ENCODE results near the gene SPTBN5. TPM values are rescaled to one million over a fixed set of nuclear protein-coding genes. Genes with fewer than 3 reads are reported as not detected.

The SPTBN5 gene
- total RNA-seq, 1 donor from 2014 or later: 1.9 TPM

- DNase-seq: no peak
- no peak overlapping the region for H3K27ac ChIP-seq
- H3K4me1 ChIP-seq: peaks cover 2% of the 10 kb centered on the region
- intact Hi-C loops (cut with DNase I): no loop called here
- TF ChIP-seq, protein P1, sequence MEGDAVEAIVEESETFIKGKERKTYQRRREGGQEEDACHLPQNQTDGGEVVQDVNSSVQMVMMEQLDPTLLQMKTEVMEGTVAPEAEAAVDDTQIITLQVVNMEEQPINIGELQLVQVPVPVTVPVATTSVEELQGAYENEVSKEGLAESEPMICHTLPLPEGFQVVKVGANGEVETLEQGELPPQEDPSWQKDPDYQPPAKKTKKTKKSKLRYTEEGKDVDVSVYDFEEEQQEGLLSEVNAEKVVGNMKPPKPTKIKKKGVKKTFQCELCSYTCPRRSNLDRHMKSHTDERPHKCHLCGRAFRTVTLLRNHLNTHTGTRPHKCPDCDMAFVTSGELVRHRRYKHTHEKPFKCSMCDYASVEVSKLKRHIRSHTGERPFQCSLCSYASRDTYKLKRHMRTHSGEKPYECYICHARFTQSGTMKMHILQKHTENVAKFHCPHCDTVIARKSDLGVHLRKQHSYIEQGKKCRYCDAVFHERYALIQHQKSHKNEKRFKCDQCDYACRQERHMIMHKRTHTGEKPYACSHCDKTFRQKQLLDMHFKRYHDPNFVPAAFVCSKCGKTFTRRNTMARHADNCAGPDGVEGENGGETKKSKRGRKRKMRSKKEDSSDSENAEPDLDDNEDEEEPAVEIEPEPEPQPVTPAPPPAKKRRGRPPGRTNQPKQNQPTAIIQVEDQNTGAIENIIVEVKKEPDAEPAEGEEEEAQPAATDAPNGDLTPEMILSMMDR (IDR thresholded peaks at IDR 0.05): no peak
- H3K4me3 ChIP-seq: no peak overlapping the region
- no peaks in the 10 kb centered on the region for H3K36me3 ChIP-seq
- no peaks in the 10 kb centered on the region for H3K9me3 ChIP-seq
- no peaks in the 10 kb centered on the region for H3K27me3 ChIP-seq
- no peak for ATAC-seq
Measured at GRCh38 chr15:41886741-41887140, 7.1 kb downstream of the SPTBN5 start.

GRCh38 chr15:41885841-41886240 lies 8.0 kb downstream of the SPTBN5 start:
- Histone ChIP-seq H3K4me1 (peaks cover 3% of the 10 kb centered on the region), H3K4me3 (no peak overlapping the region), H3K27me3 (no peaks in the 10 kb centered on the region), H3K36me3 (no peaks in the 10 kb centered on the region), H3K27ac (no peak overlapping the region), H3K9me3 (no peaks in the 10 kb centered on the region)
- DNase-seq: no peak
- intact Hi-C loops (cut with DNase I): no loop called here
- ATAC-seq: no peak
- TF ChIP-seq, protein P1 (IDR thresholded peaks at IDR 0.05): no peak

DNA sequence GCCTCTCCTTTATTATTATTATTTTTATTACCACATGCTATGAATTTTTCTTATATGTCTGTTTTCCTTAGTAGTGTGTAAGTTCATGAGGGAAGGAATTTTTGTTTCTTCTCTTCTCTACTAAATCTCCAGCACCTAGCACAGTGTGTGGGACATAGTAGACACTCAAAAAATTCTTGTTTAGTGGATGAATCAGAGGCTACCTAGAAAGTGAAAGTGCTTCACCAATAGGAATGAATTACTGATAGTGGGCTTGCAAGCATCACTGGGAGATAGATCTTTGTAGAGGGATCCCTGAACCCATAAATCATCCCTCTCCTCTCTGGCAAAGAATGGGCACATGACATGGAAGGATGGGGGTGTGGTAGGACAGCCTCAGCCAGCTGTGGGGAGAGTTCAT lies 8.5 kb downstream of the SPTBN5 start:
- ATAC-seq (no peak), DNase-seq (no peak)
- TF ChIP-seq, protein P1 (IDR thresholded peaks at IDR 0.05): no peak
- Histone ChIP-seq H3K27ac (no peak overlapping the region), H3K4me1 (peaks cover 3% of the 10 kb centered on the region), H3K36me3 (no peaks in the 10 kb centered on the region), H3K27me3 (no peaks in the 10 kb centered on the region), H3K4me3 (no peak overlapping the region), H3K9me3 (no peaks in the 10 kb centered on the region)
- intact Hi-C loops (cut with DNase I): no loop called here

DNA sequence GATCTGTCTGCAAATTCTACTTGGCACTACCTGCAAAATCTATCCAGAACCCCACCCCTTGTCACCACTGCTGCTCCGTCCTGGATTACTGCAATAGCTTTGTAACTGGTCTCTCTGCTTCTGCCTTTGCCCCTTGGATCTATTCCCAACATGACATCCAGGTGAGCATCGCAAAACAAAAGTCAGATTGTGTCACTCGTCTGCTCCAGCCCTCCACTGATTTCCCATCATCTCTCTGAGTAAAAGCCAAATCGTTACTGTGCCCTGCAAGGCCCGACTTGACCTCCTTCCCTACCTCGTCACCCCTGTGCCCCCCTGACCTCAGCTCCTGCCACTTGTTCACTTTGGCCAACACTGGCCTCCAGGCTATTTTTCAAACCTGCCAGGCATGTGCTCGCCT lies 9.4 kb downstream of the SPTBN5 start:
- Histone ChIP-seq H3K27me3 (no peaks in the 10 kb centered on the region), H3K9me3 (no peaks in the 10 kb centered on the region), H3K4me1 (peaks cover 3% of the 10 kb centered on the region), H3K4me3 (no peak overlapping the region), H3K36me3 (no peaks in the 10 kb centered on the region), H3K27ac (no peak overlapping the region)
- DNase-seq (no peak), ATAC-seq (no peak)
- intact Hi-C loops (cut with DNase I): no loop called here
- TF ChIP-seq, protein P1 (IDR thresholded peaks at IDR 0.05): no peak

DNA sequence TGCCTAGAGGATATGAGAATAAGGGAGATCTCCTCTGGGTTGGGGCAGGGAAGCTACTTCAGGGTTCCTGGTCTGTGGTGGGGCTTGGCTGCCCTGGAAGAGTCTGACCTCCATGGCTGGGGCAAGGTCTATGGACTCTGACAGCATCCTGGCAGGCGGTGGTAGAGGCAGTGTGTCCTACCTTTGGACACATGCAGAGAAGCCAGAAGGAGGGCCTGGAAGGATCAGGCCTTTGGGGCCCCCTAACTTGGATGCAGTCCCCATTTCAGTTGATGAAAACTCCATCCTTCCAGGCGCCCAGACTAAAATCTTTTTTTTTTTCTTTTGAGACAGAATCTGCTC lies 10.4 kb downstream of the SPTBN5 start:
- Histone ChIP-seq H3K4me1 (peaks cover 3% of the 10 kb centered on the region), H3K27ac (no peak overlapping the region), H3K4me3 (no peak overlapping the region), H3K27me3 (no peaks in the 10 kb centered on the region), H3K9me3 (no peaks in the 10 kb centered on the region), H3K36me3 (no peaks in the 10 kb centered on the region)
- DNase-seq (no peak), ATAC-seq (no peak)
- intact Hi-C loops (cut with DNase I): no loop called here
- TF ChIP-seq, protein P1 (IDR thresholded peaks at IDR 0.05): no peak
